ENCODE measurements around the gene IGSF22. TPM values are rescaled to one million over a fixed set of nuclear protein-coding genes. Genes with fewer than 3 reads are reported as not detected.

IGSF22 gene
- total and polyA plus RNA-seq, 2 of the 13 experiments (the other 11 are each of a cell fraction or from before 2014, with no cell fraction given): not detected

DNA sequence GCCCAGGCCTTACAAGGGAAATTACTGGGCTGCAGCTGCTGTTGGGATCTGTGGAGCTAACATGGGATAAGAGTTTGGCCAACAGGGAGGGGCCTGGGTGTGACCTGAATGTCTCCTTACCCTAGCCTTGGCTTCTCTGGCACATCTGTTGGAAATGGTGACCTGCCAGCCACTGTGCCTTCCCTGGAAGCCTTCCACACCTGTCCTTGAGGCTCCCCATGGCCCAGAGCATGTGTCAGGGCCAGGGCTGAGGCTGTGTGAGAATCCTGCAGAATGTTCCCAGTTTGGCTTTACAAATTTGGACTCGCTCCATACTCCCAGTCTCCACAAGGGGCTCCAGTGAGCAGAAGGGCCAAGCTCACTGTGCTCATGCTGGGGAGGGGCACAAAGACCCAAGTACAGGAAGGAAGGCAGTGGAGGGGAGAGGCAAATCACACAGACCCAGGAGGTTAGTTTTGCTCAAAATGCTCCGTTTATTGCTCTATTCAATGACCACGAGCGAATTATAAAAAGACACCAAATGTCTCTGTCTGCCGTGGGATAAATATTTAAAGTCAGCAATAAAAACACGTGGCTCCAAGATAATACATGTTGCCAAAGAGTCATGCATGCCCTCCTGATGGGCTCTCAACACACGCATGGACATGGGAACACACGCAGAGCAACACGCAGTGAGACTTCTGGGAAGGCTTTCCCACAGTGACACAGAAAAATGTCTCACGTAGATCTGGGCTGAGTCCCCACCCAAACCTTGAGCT lies 1.7 kb upstream of the IGSF22 start:
- BruUV-seq (replicated peaks): no TSS peak
- peak; percentile 81 for ATAC-seq
- in situ Hi-C loops (cut with HindIII; ENCODE audit: extremely low pct_ligation_motif_present, low pct_unique_long_range_greater_than_20kb) (no loop called here), intact Hi-C loops (cut with micrococcal nuclease; ENCODE audit: unreplicated experiment) (no loop called here)
- Histone ChIP-seq H3K79me2 (ENCODE audit: insufficient read depth, low read length) (no peaks in the 10 kb centered on the region), H3K36me3 (replicated peaks in 1 of 2; ENCODE audit: control insufficient read depth in 1 of 2, insufficient read depth in 2 of 2, low read length in 2 of 2) (no peaks in the 10 kb centered on the region), H3K9ac (ENCODE audit: insufficient read depth, low read depth, low read length) (no peak overlapping the region), H3K4me1 (ENCODE audit: insufficient read depth, low read length) (no peaks in the 10 kb centered on the region; the same call in 1 of the 2 replicates), H3K4me3 (replicated peaks in 1 of 3; ENCODE audit: insufficient read depth in 1 of 3, low read depth in 2 of 3, low read length in 3 of 3) (no peak overlapping the region), H3K27me3 (ENCODE audit: control insufficient read depth in 1 of 2, insufficient read depth in 2 of 2, low read length in 2 of 2) (peaks cover 5 to 38% of the 10 kb centered on the region in 2 experiments; a peak in 3 of 5 replicates), H3K9me3 (ENCODE audit: low read length) (no peaks in the 10 kb centered on the region), H2AFZ (ENCODE audit: low read length) (no peak overlapping the region), H4K20me1 (ENCODE audit: insufficient read depth, low read length) (no peaks in the 10 kb centered on the region), H3K27ac (ENCODE audit: extremely low read length, insufficient read depth, low read length) (no peak overlapping the region), H3K4me2 (ENCODE audit: low read depth, low read length) (no peak overlapping the region)
- 20% methylated on average over 6 of the region's 10 CpGs for WGBS (ENCODE audit: low lambda C conversion rate)
- ChIA-PET CTCF (ENCODE audit: low intra/inter-chr PET ratio, low total read pairs) (interaction anchor here (1.6 kb wide), 1 partner anchor 187 kb away, joined by 3 read pairs; no protein-coding TSS in a partner anchor), POLR2A (no interaction called here)
- peak; percentile 48 for DNase-seq (ENCODE audit: low spot score)
- FAIRE-seq: peak; percentile 73
- TF ChIP-seq ZNF780A (CRISPR knock-in tag; IDR thresholded peaks at IDR 0.05): no peak
- no peak for TF ChIP-seq HNF4G (IDR thresholded peaks at IDR 0.05; ENCODE audit: borderline replicate concordance, low read depth, low read length)
- TF ChIP-seq HNF4G (CRISPR knock-in tag; IDR thresholded peaks at IDR 0.05; ENCODE audit: borderline replicate concordance, low read depth): no peak
- no peak for TF ChIP-seq MXI1 (IDR thresholded peaks at IDR 0.05; ENCODE audit: borderline replicate concordance, low read depth, low read length)
- TF ChIP-seq, protein P1, sequence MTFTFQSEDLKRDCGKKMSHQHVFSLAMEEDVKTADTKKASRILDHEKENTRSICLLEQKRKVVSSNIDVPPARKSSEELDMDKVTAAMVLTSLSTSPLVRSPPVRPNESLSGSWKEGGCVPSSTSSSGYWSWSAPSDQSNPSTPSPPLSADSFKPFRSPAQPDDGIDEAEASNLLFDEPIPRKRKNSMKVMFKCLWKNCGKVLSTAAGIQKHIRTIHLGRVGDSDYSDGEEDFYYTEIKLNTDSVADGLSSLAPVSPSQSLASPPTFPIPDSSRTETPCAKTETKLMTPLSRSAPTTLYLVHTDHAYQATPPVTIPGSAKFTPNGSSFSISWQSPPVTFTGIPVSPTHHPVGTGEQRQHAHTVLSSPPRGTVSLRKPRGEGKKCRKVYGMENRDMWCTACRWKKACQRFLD (CRISPR knock-in tag; IDR thresholded peaks at IDR 0.05; ENCODE audit: borderline replicate concordance): no peak
- TF ChIP-seq, protein P2, sequence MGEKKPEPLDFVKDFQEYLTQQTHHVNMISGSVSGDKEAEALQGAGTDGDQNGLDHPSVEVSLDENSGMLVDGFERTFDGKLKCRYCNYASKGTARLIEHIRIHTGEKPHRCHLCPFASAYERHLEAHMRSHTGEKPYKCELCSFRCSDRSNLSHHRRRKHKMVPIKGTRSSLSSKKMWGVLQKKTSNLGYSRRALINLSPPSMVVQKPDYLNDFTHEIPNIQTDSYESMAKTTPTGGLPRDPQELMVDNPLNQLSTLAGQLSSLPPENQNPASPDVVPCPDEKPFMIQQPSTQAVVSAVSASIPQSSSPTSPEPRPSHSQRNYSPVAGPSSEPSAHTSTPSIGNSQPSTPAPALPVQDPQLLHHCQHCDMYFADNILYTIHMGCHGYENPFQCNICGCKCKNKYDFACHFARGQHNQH (CRISPR knock-in tag; IDR thresholded peaks at IDR 0.05): no peak
- no peak for TF ChIP-seq WIZ (CRISPR knock-in tag; IDR thresholded peaks at IDR 0.05)
- TF ChIP-seq ZNF256 (CRISPR knock-in tag; conservative IDR thresholded peaks at IDR 0.05): no peak
- TF ChIP-seq, protein P3, sequence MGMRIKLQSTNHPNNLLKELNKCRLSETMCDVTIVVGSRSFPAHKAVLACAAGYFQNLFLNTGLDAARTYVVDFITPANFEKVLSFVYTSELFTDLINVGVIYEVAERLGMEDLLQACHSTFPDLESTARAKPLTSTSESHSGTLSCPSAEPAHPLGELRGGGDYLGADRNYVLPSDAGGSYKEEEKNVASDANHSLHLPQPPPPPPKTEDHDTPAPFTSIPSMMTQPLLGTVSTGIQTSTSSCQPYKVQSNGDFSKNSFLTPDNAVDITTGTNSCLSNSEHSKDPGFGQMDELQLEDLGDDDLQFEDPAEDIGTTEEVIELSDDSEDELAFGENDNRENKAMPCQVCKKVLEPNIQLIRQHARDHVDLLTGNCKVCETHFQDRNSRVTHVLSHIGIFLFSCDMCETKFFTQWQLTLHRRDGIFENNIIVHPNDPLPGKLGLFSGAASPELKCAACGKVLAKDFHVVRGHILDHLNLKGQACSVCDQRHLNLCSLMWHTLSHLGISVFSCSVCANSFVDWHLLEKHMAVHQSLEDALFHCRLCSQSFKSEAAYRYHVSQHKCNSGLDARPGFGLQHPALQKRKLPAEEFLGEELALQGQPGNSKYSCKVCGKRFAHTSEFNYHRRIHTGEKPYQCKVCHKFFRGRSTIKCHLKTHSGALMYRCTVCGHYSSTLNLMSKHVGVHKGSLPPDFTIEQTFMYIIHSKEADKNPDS (CRISPR knock-in tag; IDR thresholded peaks at IDR 0.05): no peak
- no peak for TF ChIP-seq MED8 (CRISPR knock-in tag; IDR thresholded peaks at IDR 0.05; ENCODE audit: insufficient replicate concordance)
- TF ChIP-seq ZNF557 (CRISPR knock-in tag; IDR thresholded peaks at IDR 0.05): no peak
- no peak for TF ChIP-seq U2AF2 (IDR thresholded peaks at IDR 0.05; ENCODE audit: low read depth, low read length)
- no peak for TF ChIP-seq NFKB2 (CRISPR knock-in tag; IDR thresholded peaks at IDR 0.05; ENCODE audit: borderline replicate concordance)
- TF ChIP-seq PHF20 (CRISPR knock-in tag; IDR thresholded peaks at IDR 0.05): no peak
- TF ChIP-seq XRCC5 (optimal IDR thresholded peaks at IDR 0.05; ENCODE audit: low read length): peak; percentile 84
- TF ChIP-seq HOXA5 (CRISPR knock-in tag; IDR thresholded peaks at IDR 0.05): no peak
- TF ChIP-seq JDP2 (CRISPR knock-in tag; IDR thresholded peaks at IDR 0.05; ENCODE audit: borderline replicate concordance): no peak
- no peak for TF ChIP-seq SRSF9 (IDR thresholded peaks at IDR 0.05; ENCODE audit: borderline replicate concordance, insufficient read depth, low read depth, low read length, poor library complexity, severe bottlenecking)

Data from HepG2 (cell line).